ENCODE data around the gene ADIPOQ. TPM values are rescaled to one million over a fixed set of nuclear protein-coding genes. Genes with fewer than 3 reads are reported as not detected.
"Not testable (repeated sequence)": the region's sequence is repeated elsewhere in the genome, so short reads cannot be mapped to it uniquely, and the experiment has no call there.

ADIPOQ gene
- total RNA-seq, 2 experiments from 2014 or later = not detected

DNA sequence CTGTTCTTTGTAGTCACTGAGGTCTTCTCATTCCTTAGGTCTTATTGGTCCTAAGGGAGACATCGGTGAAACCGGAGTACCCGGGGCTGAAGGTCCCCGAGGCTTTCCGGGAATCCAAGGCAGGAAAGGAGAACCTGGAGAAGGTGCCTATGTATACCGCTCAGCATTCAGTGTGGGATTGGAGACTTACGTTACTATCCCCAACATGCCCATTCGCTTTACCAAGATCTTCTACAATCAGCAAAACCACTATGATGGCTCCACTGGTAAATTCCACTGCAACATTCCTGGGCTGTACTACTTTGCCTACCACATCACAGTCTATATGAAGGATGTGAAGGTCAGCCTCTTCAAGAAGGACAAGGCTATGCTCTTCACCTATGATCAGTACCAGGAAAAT, 11.6 kb downstream of the ADIPOQ start:
- Histone ChIP-seq H3K27me3 (ENCODE audit: control insufficient read depth in 1 of 2, insufficient read depth in 2 of 2, low read length in 2 of 2) (no peaks in the 10 kb centered on the region), H3K27ac (ENCODE audit: low read depth in 1 of 2, low read length in 2 of 2) (no peak overlapping the region), H3K36me3 (ENCODE audit: insufficient read depth, low read length) (no peaks in the 10 kb centered on the region), H3K9me3 (ENCODE audit: control insufficient read depth in 1 of 2, insufficient read depth in 1 of 2, low read length in 2 of 2) (peaks cover under 1 to 3% of the 10 kb centered on the region in 2 experiments), H3K4me1 (ENCODE audit: insufficient read depth, low read length) (peaks cover 3% of the 10 kb centered on the region), H3K4me3 (ENCODE audit: low read length) (no peak overlapping the region)
- H3K9me3 Mint-ChIP-seq = no peaks in the 10 kb centered on the region
- H3K4me3 Mint-ChIP-seq = no peak overlapping the region
- ATAC-seq (ENCODE audit: poor library complexity) (no peak), DNase-seq (no peak)
- no peak overlapping the region for H3K27ac Mint-ChIP-seq
- TF ChIP-seq, protein P1, sequence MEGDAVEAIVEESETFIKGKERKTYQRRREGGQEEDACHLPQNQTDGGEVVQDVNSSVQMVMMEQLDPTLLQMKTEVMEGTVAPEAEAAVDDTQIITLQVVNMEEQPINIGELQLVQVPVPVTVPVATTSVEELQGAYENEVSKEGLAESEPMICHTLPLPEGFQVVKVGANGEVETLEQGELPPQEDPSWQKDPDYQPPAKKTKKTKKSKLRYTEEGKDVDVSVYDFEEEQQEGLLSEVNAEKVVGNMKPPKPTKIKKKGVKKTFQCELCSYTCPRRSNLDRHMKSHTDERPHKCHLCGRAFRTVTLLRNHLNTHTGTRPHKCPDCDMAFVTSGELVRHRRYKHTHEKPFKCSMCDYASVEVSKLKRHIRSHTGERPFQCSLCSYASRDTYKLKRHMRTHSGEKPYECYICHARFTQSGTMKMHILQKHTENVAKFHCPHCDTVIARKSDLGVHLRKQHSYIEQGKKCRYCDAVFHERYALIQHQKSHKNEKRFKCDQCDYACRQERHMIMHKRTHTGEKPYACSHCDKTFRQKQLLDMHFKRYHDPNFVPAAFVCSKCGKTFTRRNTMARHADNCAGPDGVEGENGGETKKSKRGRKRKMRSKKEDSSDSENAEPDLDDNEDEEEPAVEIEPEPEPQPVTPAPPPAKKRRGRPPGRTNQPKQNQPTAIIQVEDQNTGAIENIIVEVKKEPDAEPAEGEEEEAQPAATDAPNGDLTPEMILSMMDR (IDR thresholded peaks at IDR 0.05) = no peak
- intact Hi-C loops (cut with DNase I, micrococcal nuclease) = loop anchor here in 1 of 2 experiments (5.0 kb wide), 1 partner anchor 258 kb away; no protein-coding TSS in a partner anchor
- H3K4me1 Mint-ChIP-seq (ENCODE audit: low read depth) = peaks cover 12% of the 10 kb centered on the region
- POLR2A ChIA-PET = no interaction called here
- H3K27me3 Mint-ChIP-seq = no peaks in the 10 kb centered on the region
- H3K36me3 Mint-ChIP-seq (ENCODE audit: low read depth) = no peaks in the 10 kb centered on the region
- CTCF ChIA-PET = no interaction called here

DNA sequence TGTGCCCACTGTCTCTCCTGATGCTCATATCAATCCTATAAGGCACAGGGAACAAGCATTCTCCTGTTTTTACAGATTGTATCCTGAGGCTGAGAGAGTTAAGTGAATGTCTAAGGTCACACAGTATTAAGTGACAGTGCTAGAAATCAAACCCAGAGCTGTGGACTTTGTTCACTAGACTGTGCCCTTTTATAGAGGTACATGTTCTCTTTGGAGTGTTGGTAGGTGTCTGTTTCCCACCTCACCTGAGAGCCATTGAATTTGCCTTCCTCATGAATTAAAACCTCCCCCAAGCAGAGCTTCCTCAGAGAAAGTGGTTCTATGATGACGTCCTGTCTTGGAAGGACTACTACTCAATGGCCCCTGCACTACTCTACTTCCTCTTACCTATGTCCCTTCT, 12.4 kb downstream of the ADIPOQ start:
- Mint-ChIP-seq H3K9me3 (no peaks in the 10 kb centered on the region), H3K4me1 (ENCODE audit: low read depth) (peaks cover 6% of the 10 kb centered on the region), H3K27ac (no peak overlapping the region), H3K36me3 (ENCODE audit: low read depth) (no peaks in the 10 kb centered on the region), H3K27me3 (no peaks in the 10 kb centered on the region), H3K4me3 (no peak overlapping the region)
- peaks cover 3% of the 10 kb centered on the region for H3K4me1 ChIP-seq (ENCODE audit: insufficient read depth, low read length)
- ChIA-PET CTCF (no interaction called here), POLR2A (no interaction called here)
- no peaks in the 10 kb centered on the region for H3K27me3 ChIP-seq (ENCODE audit: control insufficient read depth in 1 of 2, insufficient read depth in 2 of 2, low read length in 2 of 2)
- ATAC-seq (ENCODE audit: poor library complexity) = no peak
- H3K4me3 ChIP-seq (ENCODE audit: low read length) = no peak overlapping the region
- no peaks in the 10 kb centered on the region for H3K36me3 ChIP-seq (ENCODE audit: insufficient read depth, low read length)
- H3K9me3 ChIP-seq (ENCODE audit: control insufficient read depth in 1 of 2, insufficient read depth in 1 of 2, low read length in 2 of 2) = peaks cover 3 to 8% of the 10 kb centered on the region in 2 experiments
- no peak overlapping the region for H3K27ac ChIP-seq (ENCODE audit: low read depth in 1 of 2, low read length in 2 of 2)
- intact Hi-C loops (cut with DNase I, micrococcal nuclease) = loop anchor here in 1 of 2 experiments (5.0 kb wide), 1 partner anchor 257 kb away; no protein-coding TSS in a partner anchor
- TF ChIP-seq, protein P1 (IDR thresholded peaks at IDR 0.05) = no peak
- no peak for DNase-seq

DNA sequence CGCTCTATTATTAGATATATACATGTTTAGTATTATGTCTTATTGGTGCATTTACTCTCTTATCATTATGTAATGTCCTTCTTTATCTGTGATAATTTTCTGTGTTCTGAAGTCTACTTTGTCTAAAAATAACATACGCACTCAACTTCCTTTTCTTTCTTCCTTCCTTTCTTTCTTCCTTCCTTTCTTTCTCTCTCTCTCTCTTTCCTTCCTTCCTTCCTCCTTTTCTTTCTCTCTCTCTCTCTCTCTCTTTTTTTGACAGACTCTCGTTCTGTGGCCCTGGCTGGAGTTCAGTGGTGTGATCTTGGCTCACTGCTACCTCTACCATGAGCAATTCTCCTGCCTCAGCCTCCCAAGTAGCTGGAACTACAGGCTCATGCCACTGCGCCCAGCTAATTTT, 15.2 kb downstream of the ADIPOQ start:
- no peaks in the 10 kb centered on the region for H3K27me3 Mint-ChIP-seq
- no peaks in the 10 kb centered on the region for H3K4me1 ChIP-seq (ENCODE audit: insufficient read depth, low read length)
- POLR2A ChIA-PET = interaction anchor here (0.9 kb wide), 1 partner anchor 73 kb away, joined by 3 read pairs; no protein-coding TSS in a partner anchor
- H3K4me3 Mint-ChIP-seq = no peak overlapping the region
- no peaks in the 10 kb centered on the region for H3K9me3 Mint-ChIP-seq
- H3K36me3 Mint-ChIP-seq (ENCODE audit: low read depth) = no peaks in the 10 kb centered on the region
- peaks cover 3 to 9% of the 10 kb centered on the region in 2 experiments for H3K9me3 ChIP-seq (ENCODE audit: control insufficient read depth in 1 of 2, insufficient read depth in 1 of 2, low read length in 2 of 2)
- no peaks in the 10 kb centered on the region for H3K27me3 ChIP-seq (ENCODE audit: control insufficient read depth in 1 of 2, insufficient read depth in 2 of 2, low read length in 2 of 2)
- DNase-seq (no peak), ATAC-seq (ENCODE audit: poor library complexity) (no peak)
- CTCF ChIA-PET = no interaction called here
- TF ChIP-seq, protein P1 (IDR thresholded peaks at IDR 0.05) = no peak
- H3K4me1 Mint-ChIP-seq (ENCODE audit: low read depth) = no peaks in the 10 kb centered on the region
- H3K4me3 ChIP-seq (ENCODE audit: low read length) = no peak overlapping the region
- intact Hi-C loops (cut with DNase I, micrococcal nuclease) = no loop called here
- H3K27ac Mint-ChIP-seq = no peak overlapping the region
- H3K27ac ChIP-seq (ENCODE audit: low read depth in 1 of 2, low read length in 2 of 2) = no peak overlapping the region
- no peaks in the 10 kb centered on the region for H3K36me3 ChIP-seq (ENCODE audit: insufficient read depth, low read length)

DNA sequence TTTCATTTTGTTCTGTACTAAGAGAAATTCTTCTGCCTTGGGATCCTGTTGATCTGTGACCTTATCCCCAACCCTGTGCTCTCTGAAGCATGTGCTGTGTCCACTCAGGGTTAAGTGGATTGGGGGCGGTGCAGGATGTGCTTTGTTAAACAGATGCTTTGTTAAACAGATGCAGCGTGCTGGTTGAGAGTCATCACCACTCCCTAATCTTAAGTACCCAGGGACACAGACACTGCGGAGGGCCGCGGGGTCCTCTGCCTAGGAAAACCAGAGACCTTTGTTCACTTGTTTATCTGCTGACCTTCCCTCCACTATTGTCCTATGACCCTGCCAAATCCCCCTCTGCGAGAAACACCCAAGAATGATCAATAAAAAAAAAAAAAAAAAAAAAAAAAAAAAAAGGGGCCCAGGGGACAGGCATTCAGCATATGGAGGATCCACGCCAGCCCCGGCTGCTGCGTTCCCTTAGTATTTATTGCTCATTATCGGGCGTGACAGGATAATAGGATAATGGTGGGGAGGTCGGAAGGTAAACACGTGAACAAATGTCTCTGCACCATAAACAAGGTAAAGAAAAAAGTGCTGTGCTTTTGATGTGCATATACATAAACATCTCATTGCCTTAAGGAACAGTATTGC, 22.8 kb downstream of the ADIPOQ start:
- H3K4me1 ChIP-seq (ENCODE audit: insufficient read depth, low read length); H3K27me3 Mint-ChIP-seq; H3K36me3 Mint-ChIP-seq (ENCODE audit: low read depth); H3K4me3 ChIP-seq (ENCODE audit: low read length); intact Hi-C loops (cut with DNase I, micrococcal nuclease); H3K9me3 Mint-ChIP-seq; DNase-seq; H3K9me3 ChIP-seq (ENCODE audit: control insufficient read depth in 1 of 2, insufficient read depth in 1 of 2, low read length in 2 of 2); H3K27me3 ChIP-seq (ENCODE audit: control insufficient read depth in 1 of 2, insufficient read depth in 2 of 2, low read length in 2 of 2); CTCF ChIA-PET; H3K4me3 Mint-ChIP-seq; POLR2A ChIA-PET; H3K27ac Mint-ChIP-seq; ATAC-seq (ENCODE audit: poor library complexity); H3K36me3 ChIP-seq (ENCODE audit: insufficient read depth, low read length); H3K27ac ChIP-seq (ENCODE audit: low read depth in 1 of 2, low read length in 2 of 2); H3K4me1 Mint-ChIP-seq (ENCODE audit: low read depth): not testable (repeated sequence)

DNA sequence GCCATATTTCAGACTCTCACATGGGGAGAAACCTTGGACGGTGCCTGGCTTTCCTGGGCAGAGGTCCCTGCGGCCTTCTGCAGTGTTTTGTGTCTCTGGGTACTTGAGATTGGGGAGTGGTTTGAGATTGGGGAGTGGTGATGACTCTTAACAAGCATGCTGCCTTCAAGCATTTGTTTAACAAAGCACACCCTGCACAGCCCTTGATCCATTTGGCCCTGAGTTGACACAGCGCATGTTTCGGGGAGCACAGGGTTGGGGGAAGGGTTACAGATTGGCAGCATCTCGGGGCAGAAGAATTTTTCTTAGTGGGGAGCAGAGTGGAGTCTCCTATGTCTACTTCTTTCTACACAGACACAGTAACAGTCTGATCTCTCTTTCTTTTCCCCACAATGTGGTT, 23.6 kb downstream of the ADIPOQ start:
- POLR2A ChIA-PET; ATAC-seq (ENCODE audit: poor library complexity); H3K27me3 Mint-ChIP-seq; H3K27me3 ChIP-seq (ENCODE audit: control insufficient read depth in 1 of 2, insufficient read depth in 2 of 2, low read length in 2 of 2); H3K9me3 Mint-ChIP-seq; intact Hi-C loops (cut with DNase I, micrococcal nuclease); CTCF ChIA-PET; H3K9me3 ChIP-seq (ENCODE audit: control insufficient read depth in 1 of 2, insufficient read depth in 1 of 2, low read length in 2 of 2); H3K27ac ChIP-seq (ENCODE audit: low read depth in 1 of 2, low read length in 2 of 2); H3K4me3 Mint-ChIP-seq; H3K27ac Mint-ChIP-seq; H3K4me3 ChIP-seq (ENCODE audit: low read length); H3K36me3 ChIP-seq (ENCODE audit: insufficient read depth, low read length); DNase-seq; H3K4me1 ChIP-seq (ENCODE audit: insufficient read depth, low read length); H3K36me3 Mint-ChIP-seq (ENCODE audit: low read depth): not testable (repeated sequence)
- H3K4me1 Mint-ChIP-seq (ENCODE audit: low read depth) = peaks cover 10% of the 10 kb centered on the region

All from CD4-positive, alpha-beta T cell (primary cell).